HS-5 (cell line): ENCODE data around the gene ZSCAN32.
A peak's percentile ranks its signal among the peaks of the same experiment; 100 is the strongest.

ENCODE experiments used
- DNase-seq: peaks from one replicate; pipeline ENCODE4 v3.0.0-alpha.2; 2012; ENCODE audit warnings: low read depth

Gene ZSCAN32

GRCh38 chr16:3400779-3401688, at the start of gene ZSCAN32, which contains the start of gene ZNF174:
Gene ZSCAN32, minus strand, starts transcription at chr16:3401004. Its CDS starts 3,447 bp downstream, at chr16:3397557.
Gene ZNF174, plus strand, starts transcription at chr16:3401215. Its CDS starts 790 bp downstream, at chr16:3402005.
- DNase-seq = peak; percentile 90

GRCh38 chr16:3444032-3444388, 43.2 kb upstream of the ZSCAN32 start:
- DNase-seq = peak; percentile 26

- DNase-seq = peak; percentile 55
These were observed 42.6 kb upstream of the ZSCAN32 start, which contains the start of the genes NAA60 and ZNF597 for GRCh38 chr16:3443108-3444031. Gene NAA60, plus strand, starts transcription at chr16:3443680. Its CDS starts 32,548 bp downstream, at chr16:3476228. Gene ZNF597, minus strand, starts transcription at chr16:3443504. Its CDS starts 351 bp downstream, at chr16:3443153.

- no peak for DNase-seq
These were observed 38.8 kb upstream of the ZSCAN32 start for GRCh38 chr16:3439637-3440036.

- DNase-seq = no peak
These were observed 33.6 kb upstream of the ZSCAN32 start for GRCh38 chr16:3434373-3434772.

GRCh38 chr16:3431779-3432219, 31.0 kb upstream of the ZSCAN32 start:
- no peak for DNase-seq

GRCh38 chr16:3413730-3414379, 13.1 kb upstream of the ZSCAN32 start:
- no peak for DNase-seq

GRCh38 chr16:3408561-3409197, 7.9 kb upstream of the ZSCAN32 start:
- DNase-seq = no peak

- peak; percentile 8 for DNase-seq
These were observed 1.1 kb upstream of the ZSCAN32 start for GRCh38 chr16:3401719-3402397.

GRCh38 chr16:3400446-3400778, 392 bp downstream of the ZSCAN32 start:
- no peak for DNase-seq

- no peak for DNase-seq
These were observed 11.0 kb downstream of the ZSCAN32 start for GRCh38 chr16:3389663-3390338.

GRCh38 chr16:3388325-3388724, 12.5 kb downstream of the ZSCAN32 start:
- DNase-seq = no peak

GRCh38 chr16:3383045-3383448, 17.8 kb downstream of the ZSCAN32 start:
- DNase-seq = no peak

GRCh38 chr16:3377917-3378316, 22.9 kb downstream of the ZSCAN32 start:
- no peak for DNase-seq

- no peak for DNase-seq
These were observed 25.1 kb downstream of the ZSCAN32 start for GRCh38 chr16:3375680-3376079.

- DNase-seq = no peak
These were observed 31.7 kb downstream of the ZSCAN32 start for GRCh38 chr16:3369073-3369472.

- DNase-seq = peak; percentile 80
These were observed 35.9 kb downstream of the ZSCAN32 start for GRCh38 chr16:3364774-3365427.

- no peak for DNase-seq
These were observed 37.0 kb downstream of the ZSCAN32 start for GRCh38 chr16:3363793-3364192.

- DNase-seq = no peak
These were observed 37.9 kb downstream of the ZSCAN32 start for GRCh38 chr16:3362931-3363330.

GRCh38 chr16:3358871-3359270, 41.9 kb downstream of the ZSCAN32 start:
- DNase-seq = no peak
